Loucy (cell line): ENCODE results near the gene LBHD2.

Experiments used
- H2AFZ ChIP-seq: fragments of 200-600 bp; sonication (generic); 2 replicates; pipeline ENCODE4 v1.6.0; 2016; ENCODE audit warnings: antibody characterized with exemption, mild to moderate bottlenecking, low read length, moderate library complexity
- H3F3A ChIP-seq: fragments of 200-600 bp; 2 replicates; pipeline ENCODE4 v1.6.0; 2016; ENCODE audit warnings: antibody characterized with exemption, low read depth, mild to moderate bottlenecking
- H3K27me3 ChIP-seq: fragments of 200-600 bp; sonication (generic); 2 replicates; pipeline ENCODE4 v1.6.1; 2014; ENCODE audit warnings: low read length, mild to moderate bottlenecking; ENCODE audit not compliant: insufficient read depth, poor library complexity, severe bottlenecking
- H3K36me3 ChIP-seq: fragments of 200-600 bp; sonication (generic); 2 replicates; pipeline ENCODE4 v1.6.1; 2016; ENCODE audit warnings: low read length; ENCODE audit not compliant: insufficient read depth
- H3K4me1 ChIP-seq: fragments of 200-600 bp; sonication (generic); 2 replicates; pipeline ENCODE4 v1.5.1; 2014; ENCODE audit warnings: low read length, mild to moderate bottlenecking; ENCODE audit not compliant: insufficient read depth, poor library complexity, severe bottlenecking
- H3K4me2 ChIP-seq: fragments of 200-600 bp; sonication (generic); 2 replicates; pipeline ENCODE4 v1.6.0; 2014; ENCODE audit warnings: antibody characterized with exemption, low read length, low read depth, mild to moderate bottlenecking; ENCODE audit not compliant: poor library complexity, severe bottlenecking
- H3K4me3 ChIP-seq: fragments of 200-600 bp; sonication (generic); 2 replicates; pipeline ENCODE4 v1.5.1; 2014; ENCODE audit warnings: low read length, mild to moderate bottlenecking, mixed read lengths; ENCODE audit not compliant: poor library complexity, severe bottlenecking
- H3K79me2 ChIP-seq: fragments of 200-600 bp; sonication (generic); 2 replicates; pipeline ENCODE4 v1.6.1; 2014; ENCODE audit warnings: low read length; ENCODE audit not compliant: insufficient read depth
- H3K9ac ChIP-seq: fragments of 200-600 bp; sonication (generic); 2 replicates; pipeline ENCODE4 v1.6.0; 2014; ENCODE audit warnings: mild to moderate bottlenecking, low read depth, low read length, moderate library complexity; ENCODE audit not compliant: poor library complexity, severe bottlenecking
- H3K9me2 ChIP-seq: fragments of 200-600 bp; sonication (generic); replicated peaks from 2 replicates; pipeline ENCODE4 v1.6.1; 2016; ENCODE audit warnings: low read depth, low read length, mixed read lengths
- H3K9me3 ChIP-seq: fragments of 200-600 bp; sonication (generic); 2 replicates; pipeline ENCODE4 v1.6.1; 2014; ENCODE audit warnings: mild to moderate bottlenecking, antibody characterized with exemption, low read length, low read depth; ENCODE audit not compliant: insufficient read depth
- H4K20me1 ChIP-seq: fragments of 200-600 bp; sonication (generic); 2 replicates; pipeline ENCODE4 v1.6.0; 2014; ENCODE audit warnings: antibody characterized with exemption, low read length, mild to moderate bottlenecking; ENCODE audit not compliant: insufficient read depth, poor library complexity, severe bottlenecking
- EZH2phosphoT487 ChIP-seq: fragments of 200-600 bp; IDR thresholded peaks from 2 replicates; pipeline ENCODE4 v1.6.1; 2018; ENCODE audit warnings: antibody characterized with exemption, mild to moderate bottlenecking, moderate library complexity, borderline replicate concordance
- TF ChIP-seq, protein P1 (sequence below): fragments of 200-600 bp; sonication (generic); conservative IDR thresholded peaks from 2 replicates; pipeline ENCODE4 v1.5.1; 2014; ENCODE audit warnings: mild to moderate bottlenecking, antibody characterized with exemption, low read length

Gene LBHD2

DNA sequence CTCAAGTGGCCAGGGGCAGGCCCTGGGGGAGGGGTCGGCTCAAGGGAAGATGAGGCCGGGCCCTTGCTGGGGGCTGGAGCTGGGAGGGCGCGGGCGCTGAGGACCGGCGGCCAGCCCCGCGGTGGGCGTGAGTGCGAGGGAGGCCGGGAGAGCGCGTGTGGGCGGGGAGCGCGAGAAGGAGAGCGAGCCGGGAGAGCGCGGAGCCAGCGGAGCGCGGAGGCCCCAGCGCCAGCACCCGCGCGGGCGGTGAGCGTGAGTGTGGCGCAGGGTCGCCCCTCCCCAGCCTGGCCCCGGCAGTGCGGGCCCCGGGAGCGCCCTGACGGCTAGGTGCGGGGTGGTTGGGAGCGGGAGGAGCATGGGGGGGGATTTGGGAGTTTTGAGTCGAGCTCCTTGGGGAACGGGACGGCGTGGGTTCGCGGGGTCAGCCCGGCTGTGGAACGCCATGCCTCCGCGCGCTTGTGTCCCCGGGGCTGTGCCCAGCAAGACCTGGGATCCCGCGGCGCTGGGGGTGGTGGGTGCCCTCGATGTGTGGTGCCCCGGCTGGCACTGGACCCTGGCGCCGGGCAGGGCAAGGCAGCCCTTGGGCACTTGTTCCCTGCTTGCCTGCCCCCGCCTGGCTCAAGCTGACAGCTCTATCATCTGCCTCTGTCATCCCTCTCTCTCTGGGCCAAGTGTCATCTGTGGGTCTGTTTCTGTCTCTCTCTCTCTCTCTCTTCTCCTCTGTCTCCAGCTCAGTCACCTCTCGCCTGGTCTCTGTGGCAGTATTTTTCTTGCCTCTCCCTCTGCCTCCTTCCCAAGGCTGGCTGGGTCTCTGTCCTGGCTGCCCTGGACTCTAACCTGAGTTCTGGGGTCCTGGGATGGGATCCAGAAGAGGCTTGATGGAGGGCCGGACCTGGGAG lies at the start of gene LBHD2:
LBHD2 (plus strand) TSS at position 190 of the 899 bp plus-strand sequence. CDS start 1,803 bp downstream, outside the sequence.
- no peaks in the 10 kb centered on the region for H3K4me1 ChIP-seq
- no peaks in the 10 kb centered on the region for H3F3A ChIP-seq
- no peak within 1 kb of the TSS for H3K4me2 ChIP-seq
- no peak within 1 kb of the TSS for H3K4me3 ChIP-seq
- no peaks in the 10 kb centered on the region for H3K79me2 ChIP-seq
- TF ChIP-seq EZH2phosphoT487 = no peak
- TF ChIP-seq, protein P1, sequence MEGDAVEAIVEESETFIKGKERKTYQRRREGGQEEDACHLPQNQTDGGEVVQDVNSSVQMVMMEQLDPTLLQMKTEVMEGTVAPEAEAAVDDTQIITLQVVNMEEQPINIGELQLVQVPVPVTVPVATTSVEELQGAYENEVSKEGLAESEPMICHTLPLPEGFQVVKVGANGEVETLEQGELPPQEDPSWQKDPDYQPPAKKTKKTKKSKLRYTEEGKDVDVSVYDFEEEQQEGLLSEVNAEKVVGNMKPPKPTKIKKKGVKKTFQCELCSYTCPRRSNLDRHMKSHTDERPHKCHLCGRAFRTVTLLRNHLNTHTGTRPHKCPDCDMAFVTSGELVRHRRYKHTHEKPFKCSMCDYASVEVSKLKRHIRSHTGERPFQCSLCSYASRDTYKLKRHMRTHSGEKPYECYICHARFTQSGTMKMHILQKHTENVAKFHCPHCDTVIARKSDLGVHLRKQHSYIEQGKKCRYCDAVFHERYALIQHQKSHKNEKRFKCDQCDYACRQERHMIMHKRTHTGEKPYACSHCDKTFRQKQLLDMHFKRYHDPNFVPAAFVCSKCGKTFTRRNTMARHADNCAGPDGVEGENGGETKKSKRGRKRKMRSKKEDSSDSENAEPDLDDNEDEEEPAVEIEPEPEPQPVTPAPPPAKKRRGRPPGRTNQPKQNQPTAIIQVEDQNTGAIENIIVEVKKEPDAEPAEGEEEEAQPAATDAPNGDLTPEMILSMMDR = no peak
- no peaks in the 10 kb centered on the region for H3K9me2 ChIP-seq
- H3K9ac ChIP-seq = no peak within 1 kb of the TSS
- no peaks in the 10 kb centered on the region for H3K36me3 ChIP-seq
- H3K27me3 ChIP-seq = no peaks in the 10 kb centered on the region
- H4K20me1 ChIP-seq = no peaks in the 10 kb centered on the region
- no peaks in the 10 kb centered on the region for H3K9me3 ChIP-seq
- no peak within 1 kb of the TSS for H2AFZ ChIP-seq

DNA sequence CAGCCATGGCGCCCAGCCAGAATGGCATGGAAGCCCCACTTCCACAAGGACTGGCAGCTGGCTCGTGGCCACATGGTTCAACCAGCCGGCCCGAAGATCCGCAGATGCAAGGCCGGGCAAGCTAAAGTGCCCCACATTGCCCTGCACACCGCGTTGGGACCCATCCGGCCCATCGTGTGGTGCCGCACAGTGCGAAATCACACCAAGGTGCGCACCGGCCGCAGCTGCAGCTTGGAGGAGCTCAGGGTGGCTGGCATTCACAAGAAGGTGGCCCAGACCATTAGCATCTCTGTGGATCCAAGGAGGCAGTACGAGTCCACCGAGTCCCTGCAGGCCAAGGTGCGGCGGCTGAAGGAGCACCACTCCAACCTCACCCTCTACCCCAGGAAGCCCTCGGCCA lies 42.5 kb upstream of the LBHD2 start:
- Histone ChIP-seq H3K27me3 (no peaks in the 10 kb centered on the region), H2AFZ (no peak overlapping the region), H3K4me1 (no peaks in the 10 kb centered on the region), H4K20me1 (no peaks in the 10 kb centered on the region), H3K79me2 (no peaks in the 10 kb centered on the region), H3K9me2 (no peaks in the 10 kb centered on the region), H3F3A (no peaks in the 10 kb centered on the region), H3K36me3 (no peaks in the 10 kb centered on the region), H3K9me3 (no peaks in the 10 kb centered on the region), H3K4me3 (no peak overlapping the region), H3K4me2 (no peak overlapping the region), H3K9ac (no peak overlapping the region)
- no peak for TF ChIP-seq EZH2phosphoT487
- TF ChIP-seq, protein P1 = no peak

DNA sequence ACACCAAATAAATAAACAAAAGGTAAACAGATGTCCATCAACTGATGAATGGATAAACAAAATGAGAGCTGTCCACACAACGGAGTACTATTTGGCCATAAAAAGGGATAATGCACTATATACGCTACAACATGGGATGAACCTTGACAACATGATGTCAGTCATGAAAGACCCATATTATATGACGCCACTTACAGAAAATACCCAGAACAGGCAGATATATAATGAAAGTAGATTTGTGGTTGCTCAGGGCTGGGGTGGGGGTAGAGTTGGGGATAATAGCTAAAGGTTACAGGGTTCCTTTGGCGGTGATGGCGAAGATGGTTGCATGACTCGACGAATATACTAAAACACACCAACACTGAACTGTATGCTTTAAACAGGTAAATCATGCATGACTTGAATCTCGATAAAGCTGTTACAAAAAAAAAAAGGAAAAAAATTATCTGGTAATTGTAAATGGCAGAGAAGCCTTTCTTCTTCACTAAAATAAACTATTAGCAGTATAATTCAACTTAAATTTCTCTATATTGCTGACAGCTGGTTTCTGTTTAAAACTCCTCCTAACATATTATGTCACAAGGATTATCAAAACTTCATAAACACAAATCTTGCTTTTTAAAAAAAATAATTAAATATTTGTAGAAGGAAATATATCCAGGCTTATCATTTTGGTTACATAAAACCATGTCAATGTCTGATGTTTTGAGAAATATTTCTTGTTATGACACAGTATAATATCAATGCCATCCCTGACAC lies 40.6 kb upstream of the LBHD2 start:
- H3K4me2 ChIP-seq = no peak overlapping the region
- TF ChIP-seq, protein P1 = no peak
- no peak for TF ChIP-seq EZH2phosphoT487
- no peak overlapping the region for H3K4me3 ChIP-seq
- no peak overlapping the region for H3K9ac ChIP-seq
- no peak overlapping the region for H2AFZ ChIP-seq
- no peaks in the 10 kb centered on the region for H3K4me1 ChIP-seq
- no peaks in the 10 kb centered on the region for H3K36me3 ChIP-seq
- H3K9me3 ChIP-seq = no peaks in the 10 kb centered on the region
- H4K20me1 ChIP-seq = no peaks in the 10 kb centered on the region
- no peaks in the 10 kb centered on the region for H3K9me2 ChIP-seq
- no peaks in the 10 kb centered on the region for H3F3A ChIP-seq
- no peaks in the 10 kb centered on the region for H3K79me2 ChIP-seq
- no peaks in the 10 kb centered on the region for H3K27me3 ChIP-seq
